SHP77 treated with DMSO at 0.1 percent for 48 hours (cell line): ENCODE results near the gene TMEM184A.
A peak's percentile ranks its signal among the peaks of the same experiment; 100 is the strongest.

ENCODE experiments used
- DNase-seq: peaks from one replicate; lab custom pipeline; 2025; lab: John Stamatoyannopoulos, UW

TMEM184A gene

GRCh38 chr7:1555813-1556543 lies at the start of gene TMEM184A:
Gene TMEM184A (minus strand): TSS chr7:1556205. CDS start chr7:1555484, 721 bp downstream.
- DNase-seq, result peak; percentile 99

DNA sequence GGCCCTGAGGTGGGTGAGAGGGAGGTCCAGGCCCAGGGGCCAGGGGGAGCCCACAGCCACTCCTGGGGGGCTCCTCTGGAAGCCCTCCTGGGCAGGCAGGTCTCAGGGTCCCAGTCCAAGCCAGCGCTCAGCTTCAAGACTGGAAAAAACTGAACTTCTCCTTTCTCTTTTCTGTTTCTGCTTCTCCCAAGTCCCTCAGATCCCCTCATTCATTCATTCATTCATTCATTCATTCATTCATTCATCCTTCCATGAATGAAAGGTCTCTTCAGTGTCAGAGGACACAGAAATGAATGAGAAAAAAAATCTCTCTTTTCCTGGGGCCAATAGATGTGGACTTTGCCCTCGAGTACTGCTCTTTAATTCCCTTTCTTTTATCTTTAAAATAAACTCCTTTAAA lies 48.4 kb upstream of the TMEM184A start:
- no peak for DNase-seq

DNA sequence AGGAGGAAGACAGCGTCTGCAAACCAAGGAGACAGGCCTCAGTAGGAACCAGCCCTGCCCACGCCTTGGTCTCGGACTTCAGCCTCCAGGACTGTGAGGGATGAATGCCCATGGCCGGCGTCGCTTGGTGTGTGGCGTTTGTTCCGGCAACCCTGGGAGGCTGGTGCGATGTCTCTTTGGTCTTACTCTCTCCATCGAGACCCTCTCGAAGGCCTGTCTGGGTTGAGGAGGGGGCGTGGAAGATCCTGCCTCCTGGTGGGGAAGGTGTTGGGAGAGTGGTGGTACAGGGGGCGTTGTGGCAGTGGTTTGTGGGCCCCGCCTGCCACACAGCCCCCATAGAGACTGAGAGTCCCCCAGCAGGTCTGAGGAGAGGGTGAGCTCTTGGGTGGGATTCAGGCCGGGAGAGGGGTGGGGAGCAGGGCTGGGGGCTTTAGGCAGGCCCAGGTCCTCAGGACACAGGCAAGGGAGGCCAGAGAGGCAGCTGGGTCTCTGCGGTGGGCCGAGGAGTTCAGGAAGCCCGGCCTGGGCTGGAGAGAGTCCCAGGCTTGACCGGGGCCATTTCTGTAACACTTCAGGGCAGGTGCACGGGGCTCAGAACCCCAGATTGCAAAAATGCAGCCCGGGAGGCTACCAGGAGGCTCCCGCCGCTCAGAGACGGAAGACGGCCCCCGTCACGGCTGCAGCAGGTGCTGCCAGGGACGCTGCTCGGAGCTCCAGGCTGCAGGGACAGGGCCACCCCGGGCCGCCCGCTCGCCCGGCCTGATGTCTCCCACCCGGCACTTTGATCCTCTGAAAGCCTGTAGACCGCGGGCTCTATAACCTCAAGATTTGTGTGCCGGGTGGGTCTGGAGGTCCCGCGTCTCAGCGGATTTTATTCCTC lies 47.6 kb upstream of the TMEM184A start:
- DNase-seq, result peak; percentile 5

DNA sequence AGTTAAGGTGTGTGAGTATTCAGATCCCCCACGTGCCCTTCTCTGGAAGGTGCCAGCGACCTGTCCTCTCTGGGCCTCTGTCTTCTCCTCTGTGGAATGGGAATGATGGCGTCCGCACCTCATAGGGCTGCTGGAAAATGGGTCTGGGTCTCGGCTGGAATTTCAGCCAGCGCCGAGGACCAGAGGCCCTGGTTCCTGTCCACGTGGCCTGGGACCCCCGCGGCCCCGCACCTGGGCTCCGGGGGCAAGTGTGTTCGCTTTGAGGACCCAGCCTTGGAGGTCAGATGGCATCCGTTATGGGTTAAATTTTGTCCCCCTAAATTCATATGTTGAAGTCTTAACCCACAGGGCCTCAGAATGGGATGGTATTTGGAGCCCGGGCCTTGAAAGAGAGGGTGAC lies 46.4 kb upstream of the TMEM184A start:
- DNase-seq, result no peak

DNA sequence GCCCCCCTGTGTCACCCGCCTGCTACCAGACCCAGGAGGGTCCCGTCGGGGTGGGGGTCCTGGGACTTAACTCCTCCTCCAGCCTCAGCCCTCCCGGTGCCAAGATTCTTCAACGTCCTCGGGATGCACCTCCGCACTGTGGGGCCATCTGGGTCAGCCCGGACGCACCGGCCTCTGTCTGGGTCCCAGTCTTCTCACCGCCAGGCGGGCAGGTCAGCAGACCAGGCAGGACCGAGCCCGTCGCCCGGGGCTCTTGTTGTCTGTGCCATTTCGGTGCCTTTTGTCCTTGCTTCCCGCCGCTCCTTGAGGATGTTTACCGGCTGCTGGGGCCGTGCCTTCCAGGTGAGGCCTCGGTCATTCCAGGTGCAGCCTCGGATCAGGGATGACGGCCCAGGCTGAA lies 46.0 kb upstream of the TMEM184A start:
- no peak for DNase-seq

GRCh38 chr7:1599640-1600395 lies 43.8 kb upstream of the TMEM184A start:
- DNase-seq, result no peak

DNA sequence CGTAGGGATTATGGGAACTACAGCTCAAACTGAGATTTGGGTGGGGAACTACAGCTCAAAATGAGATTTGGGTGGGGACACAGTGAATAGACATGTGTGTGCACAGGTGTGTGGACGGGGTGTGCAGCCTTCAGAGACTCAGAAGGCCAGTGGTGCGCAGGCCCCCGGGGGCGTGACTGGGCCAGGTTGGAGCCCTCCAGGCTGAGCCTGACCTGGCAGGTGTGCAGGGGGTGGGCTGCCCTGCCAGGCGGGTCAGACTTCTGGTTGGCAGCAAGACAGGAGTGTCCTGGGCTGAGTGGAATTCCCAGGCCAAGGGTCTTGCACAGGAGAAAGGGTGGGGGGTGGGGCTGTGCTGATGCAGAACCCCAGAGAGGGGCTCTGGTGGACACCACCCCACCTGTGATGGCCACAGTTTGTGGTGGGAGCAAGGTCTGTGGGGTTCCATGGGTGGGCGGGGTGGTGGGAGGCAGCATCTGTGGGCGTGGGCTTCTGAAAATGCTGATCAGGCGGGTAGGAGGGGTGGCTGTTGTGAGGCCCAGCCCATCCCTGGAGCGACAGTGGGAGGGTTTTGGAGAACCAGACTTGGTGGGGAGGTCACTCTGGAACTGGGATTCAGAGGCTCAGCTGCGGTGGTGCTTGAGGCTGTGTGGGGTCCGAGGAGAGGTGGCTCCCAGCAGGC lies 43.1 kb upstream of the TMEM184A start:
- DNase-seq, result no peak

- no peak for DNase-seq
Measured at GRCh38 chr7:1598286-1598685, 42.3 kb upstream of the TMEM184A start.

- DNase-seq, result no peak
Measured at GRCh38 chr7:1597791-1598190, 41.8 kb upstream of the TMEM184A start.

GRCh38 chr7:1597066-1597760 lies 41.2 kb upstream of the TMEM184A start:
- DNase-seq, result no peak

- DNase-seq, result no peak
Measured at GRCh38 chr7:1596181-1597043, 40.4 kb upstream of the TMEM184A start.

DNA sequence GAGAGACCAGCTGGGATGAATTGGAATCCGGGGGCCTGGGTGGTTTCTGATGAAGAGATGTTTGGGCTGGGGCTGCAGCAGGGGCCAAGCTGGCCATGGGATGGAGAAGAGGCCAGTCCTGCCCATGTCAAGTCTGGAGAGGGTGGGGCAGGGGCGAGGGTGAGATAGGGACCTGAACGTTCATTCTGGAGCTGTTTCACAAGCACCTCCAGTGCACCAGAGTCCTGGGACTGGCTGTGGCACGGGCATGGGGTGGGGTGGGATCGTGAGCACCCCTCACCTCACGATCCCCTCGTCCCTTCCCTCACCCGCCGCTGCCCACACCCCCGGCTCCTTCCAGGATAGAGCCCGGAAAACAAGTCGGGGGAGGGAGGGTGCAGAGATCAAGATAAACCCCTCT lies 39.6 kb upstream of the TMEM184A start:
- DNase-seq, result no peak

- no peak for DNase-seq
Measured at GRCh38 chr7:1595027-1595426, 39.0 kb upstream of the TMEM184A start.

DNA sequence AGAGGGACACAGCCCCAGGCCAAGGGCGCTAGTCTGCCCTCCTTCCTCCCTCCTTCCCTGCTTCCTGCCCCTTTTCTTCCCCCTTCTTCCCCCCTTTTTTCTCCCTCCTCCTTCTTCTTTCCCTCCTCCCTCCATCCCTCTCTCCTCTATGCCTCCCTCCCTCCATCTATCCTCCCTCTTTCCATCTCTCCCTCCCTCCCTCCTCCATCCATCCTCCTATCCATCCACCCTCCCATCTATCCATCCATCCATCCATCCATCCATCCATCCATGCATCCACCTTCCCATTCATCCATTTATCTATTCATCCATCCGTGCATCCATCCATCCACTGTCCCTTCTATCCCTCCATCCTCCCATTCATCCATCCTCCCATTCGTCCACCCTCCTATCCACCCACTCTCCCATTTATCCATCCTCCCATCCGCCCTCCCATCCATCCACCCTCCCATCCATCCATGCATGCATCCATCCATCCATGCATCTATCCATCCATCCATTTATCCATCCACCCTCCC lies 38.0 kb upstream of the TMEM184A start:
- no peak for DNase-seq

GRCh38 chr7:1593091-1593866 lies 37.3 kb upstream of the TMEM184A start:
- DNase-seq, result no peak

DNA sequence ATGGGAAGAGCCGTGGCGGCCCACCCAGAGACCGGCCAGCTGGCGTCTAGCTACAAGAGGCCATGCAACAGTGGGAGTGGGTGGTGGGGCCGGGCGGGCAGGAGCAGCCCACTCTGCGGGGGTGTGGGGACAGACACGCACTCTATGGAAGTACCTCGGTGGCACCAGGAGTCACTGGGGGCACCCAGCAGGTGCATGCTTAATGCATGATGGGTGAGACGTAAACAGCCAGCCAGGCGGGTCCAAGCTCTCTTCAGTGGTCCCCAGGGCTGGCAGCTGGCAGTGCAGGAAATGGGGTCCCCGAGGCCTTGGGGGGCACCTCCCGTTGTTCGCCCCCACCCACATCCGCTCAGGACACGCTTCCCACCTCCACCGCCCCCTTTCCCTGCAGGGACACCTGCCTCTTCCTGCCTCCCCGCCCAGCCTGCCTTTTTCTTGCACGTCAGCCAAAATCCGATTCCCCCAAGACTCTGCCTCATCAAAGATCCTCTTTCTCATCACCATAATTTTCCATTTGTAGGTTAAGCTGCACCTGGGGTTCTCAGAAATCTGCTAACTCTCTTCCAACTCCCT lies 36.4 kb upstream of the TMEM184A start:
- DNase-seq, result no peak

DNA sequence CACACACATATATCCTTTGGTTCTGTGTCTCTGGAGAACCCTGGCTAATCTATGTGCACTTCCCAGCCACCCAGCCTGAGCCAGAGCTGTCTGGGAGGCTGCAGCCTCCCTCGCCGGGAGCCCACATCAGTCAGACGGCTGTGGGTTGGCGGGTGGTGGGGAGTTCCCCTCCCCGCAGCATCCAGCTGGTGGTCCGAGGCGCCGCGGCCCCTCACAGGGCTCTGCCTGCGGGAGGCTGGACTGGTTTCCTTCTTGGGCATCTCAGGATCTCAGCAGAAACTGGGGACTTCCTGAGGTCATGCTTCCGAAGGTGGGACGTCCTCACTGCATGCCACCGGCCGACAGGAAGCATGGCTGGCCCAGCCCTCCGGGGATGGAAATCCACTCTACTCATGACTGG lies 35.9 kb upstream of the TMEM184A start:
- no peak for DNase-seq

- no peak for DNase-seq
Measured at GRCh38 chr7:1591396-1591795, 35.4 kb upstream of the TMEM184A start.

- no peak for DNase-seq
Measured at GRCh38 chr7:1590887-1591286, 34.9 kb upstream of the TMEM184A start.
